ENCODE results near the gene RNF103.
"Not testable (repeated sequence)": the region's sequence is repeated elsewhere in the genome, so short reads cannot be mapped to it uniquely, and the experiment has no call there.

DNA sequence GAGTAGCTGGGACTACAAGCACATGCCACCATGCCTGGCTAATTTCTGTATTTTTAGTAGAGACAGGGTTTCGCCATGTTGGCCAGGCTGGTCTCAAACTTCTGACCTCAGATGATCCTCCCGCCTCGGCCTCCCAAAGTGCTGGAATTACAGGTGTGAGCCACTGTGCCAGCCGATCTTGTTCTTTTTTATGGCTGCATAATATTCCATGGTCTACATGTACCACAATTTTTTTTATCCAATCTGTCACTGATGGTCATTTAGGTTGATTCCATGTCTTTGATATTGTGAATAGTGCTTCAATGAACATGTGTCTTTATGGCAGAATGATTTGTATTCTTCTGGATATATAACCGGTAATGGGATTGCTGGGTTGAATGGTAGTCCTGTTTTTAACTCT lies 34.0 kb downstream of the RNF103 start:
- TF ChIP-seq, protein P1, sequence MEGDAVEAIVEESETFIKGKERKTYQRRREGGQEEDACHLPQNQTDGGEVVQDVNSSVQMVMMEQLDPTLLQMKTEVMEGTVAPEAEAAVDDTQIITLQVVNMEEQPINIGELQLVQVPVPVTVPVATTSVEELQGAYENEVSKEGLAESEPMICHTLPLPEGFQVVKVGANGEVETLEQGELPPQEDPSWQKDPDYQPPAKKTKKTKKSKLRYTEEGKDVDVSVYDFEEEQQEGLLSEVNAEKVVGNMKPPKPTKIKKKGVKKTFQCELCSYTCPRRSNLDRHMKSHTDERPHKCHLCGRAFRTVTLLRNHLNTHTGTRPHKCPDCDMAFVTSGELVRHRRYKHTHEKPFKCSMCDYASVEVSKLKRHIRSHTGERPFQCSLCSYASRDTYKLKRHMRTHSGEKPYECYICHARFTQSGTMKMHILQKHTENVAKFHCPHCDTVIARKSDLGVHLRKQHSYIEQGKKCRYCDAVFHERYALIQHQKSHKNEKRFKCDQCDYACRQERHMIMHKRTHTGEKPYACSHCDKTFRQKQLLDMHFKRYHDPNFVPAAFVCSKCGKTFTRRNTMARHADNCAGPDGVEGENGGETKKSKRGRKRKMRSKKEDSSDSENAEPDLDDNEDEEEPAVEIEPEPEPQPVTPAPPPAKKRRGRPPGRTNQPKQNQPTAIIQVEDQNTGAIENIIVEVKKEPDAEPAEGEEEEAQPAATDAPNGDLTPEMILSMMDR (IDR thresholded peaks at IDR 0.05) = not testable (repeated sequence)
- TF ChIP-seq POLR2A (IDR thresholded peaks at IDR 0.05) = not testable (repeated sequence)
